ENCODE measurements around the gene CBY1.

CBY1 gene

DNA sequence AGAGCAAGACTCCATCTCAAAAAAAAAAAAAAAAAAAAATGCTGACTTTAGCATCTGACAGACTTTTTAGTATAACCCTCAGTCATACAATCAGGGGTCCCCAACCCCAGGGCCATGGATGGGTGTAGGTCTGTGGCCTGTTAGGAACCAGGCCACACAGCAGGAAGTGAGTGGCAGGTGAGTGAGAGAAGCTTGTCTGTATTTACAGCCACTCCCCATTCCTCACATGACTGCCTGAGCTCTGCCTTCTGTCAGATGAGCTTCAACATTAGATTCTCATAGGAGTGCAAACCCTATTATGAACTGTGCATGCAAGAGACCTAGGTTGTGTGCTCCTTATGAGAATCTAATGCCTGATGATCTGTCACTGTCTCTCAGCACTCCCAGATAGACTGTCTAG, 3.6 kb upstream of the CBY1 start:
- DNase-seq = no peak

DNA sequence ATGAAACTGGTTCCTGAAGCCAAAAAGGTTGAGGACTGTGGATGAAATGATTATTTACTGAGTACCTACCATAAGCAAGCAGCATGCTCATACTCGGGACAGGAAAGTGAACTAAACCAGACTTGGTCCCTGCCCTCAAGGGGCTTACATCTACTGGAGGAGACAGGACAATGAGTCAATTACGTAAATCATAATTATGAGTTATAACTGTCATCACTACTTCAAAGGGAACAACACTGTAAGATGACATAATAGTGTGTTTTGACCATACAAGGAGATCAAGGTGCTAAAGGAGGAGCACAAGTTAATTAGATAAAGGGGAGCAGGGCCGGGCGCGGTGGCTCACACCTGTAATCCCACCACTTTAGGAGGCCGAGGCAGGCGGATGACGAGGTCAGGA, 2.7 kb upstream of the CBY1 start:
- no peak for DNase-seq

- DNase-seq = no peak
These were observed 751 bp upstream of the CBY1 start for GRCh38 chr22:38655519-38656255.

DNA sequence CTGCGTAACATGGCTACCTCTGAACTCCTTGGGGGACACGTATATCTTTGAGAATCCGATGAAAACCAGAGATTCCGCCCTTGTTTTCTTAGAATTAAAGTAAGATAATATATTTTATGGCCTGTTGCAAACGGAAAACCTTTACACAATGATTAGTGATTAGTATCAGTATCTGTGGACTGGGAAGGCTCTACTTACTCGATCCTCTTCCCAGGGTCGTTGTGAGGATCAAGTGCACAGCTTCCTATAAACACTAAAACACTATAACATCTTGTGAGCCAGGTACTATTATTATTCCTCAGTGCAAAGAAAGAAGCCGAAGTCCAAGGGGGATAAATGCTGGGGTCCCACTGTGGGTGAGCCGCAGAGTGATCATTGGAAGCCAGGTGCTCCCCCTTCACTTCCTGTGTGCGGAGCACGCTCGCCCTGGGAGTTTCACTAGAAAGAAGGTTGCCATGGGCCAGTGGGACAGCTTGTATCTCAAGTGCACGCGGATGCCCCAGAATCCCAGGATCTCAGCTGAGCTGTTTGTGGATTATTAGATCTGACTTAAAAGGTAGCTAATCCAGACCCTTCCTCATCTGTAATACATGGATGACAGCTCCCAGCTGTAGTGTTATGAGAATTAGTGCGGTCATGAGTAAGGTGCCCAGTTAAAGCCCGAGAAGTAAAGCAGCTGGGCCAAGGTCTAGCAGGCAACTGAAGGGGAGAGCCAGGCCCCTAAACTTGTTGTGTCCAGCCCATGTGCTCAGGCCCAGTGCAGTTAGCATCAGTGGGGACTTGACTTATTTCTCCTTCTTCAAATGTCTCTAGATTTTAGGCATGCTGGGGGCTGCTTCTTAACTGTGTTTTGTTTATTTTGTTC, 839 bp downstream of the CBY1 start:
- DNase-seq = peak; percentile 58

DNA sequence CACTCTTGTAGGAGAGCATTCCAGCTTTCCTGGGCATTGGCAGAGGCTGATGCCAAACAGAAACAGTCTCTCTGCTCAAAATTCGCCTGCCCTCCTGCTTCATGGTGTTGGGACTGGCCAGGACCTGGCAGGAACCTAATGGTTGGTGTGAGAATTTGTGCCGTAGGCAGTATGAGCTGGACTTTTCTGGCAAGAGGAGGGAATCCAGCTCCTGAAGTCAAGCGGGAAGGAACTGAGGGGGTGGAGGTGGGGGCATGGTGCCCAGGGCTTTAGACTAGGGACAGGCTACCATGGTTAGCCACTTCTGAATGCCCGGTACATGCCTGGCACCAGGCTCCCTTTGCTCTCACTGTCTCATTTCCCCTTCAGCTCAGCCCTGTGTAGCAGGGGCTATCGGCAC, 18.4 kb downstream of the CBY1 start:
- DNase-seq = no peak

- DNase-seq = no peak
These were observed 19.4 kb downstream of the CBY1 start for GRCh38 chr22:38675833-38676232.

DNA sequence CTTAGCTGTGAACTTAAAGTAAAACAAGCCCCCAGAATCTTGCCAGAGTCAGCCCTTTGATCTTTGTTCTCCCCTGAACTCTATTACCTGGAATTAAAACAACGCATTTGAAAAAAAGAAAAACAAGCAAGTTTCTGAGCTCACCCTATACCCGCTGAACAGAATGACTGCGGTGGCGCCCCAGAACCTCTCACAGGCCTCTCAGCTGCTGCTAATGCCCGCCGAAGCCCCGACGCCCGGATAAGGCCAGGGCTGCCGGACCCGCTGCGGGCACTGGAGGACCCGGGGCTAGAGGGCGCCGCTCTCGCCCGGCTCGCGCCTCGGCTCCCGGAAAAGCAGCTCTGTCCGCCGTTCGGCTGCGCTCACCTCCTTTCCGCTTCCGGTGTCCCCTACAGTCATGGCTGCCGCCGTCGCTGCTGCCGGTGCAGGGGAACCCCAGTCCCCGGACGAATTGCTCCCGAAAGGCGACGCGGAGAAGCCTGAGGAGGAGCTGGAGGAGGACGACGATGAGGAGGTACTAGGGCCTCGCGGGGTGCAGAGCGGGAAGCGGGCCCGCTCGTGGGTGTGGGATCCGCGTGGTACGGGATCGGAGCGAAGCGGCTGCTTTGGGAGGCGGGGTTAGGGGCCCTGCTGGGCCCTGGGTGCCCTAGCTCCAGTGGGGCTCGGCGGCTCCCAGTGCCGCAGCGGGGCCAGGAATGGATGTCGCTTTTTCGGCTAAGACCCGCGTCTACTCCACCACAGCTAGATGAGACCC, 25.3 kb downstream of the CBY1 start, which contains the start of gene TOMM22:
TOMM22 (plus strand) TSS at position 376 of the 754 bp plus-strand sequence; CDS start at position 398, 22 bp downstream.
- DNase-seq = peak; percentile 89

- no peak for DNase-seq
These were observed 28.5 kb downstream of the CBY1 start for GRCh38 chr22:38684895-38685294.

GRCh38 chr22:38685761-38686160, 29.3 kb downstream of the CBY1 start:
- DNase-seq = no peak

GRCh38 chr22:38689651-38690050, 33.2 kb downstream of the CBY1 start:
- DNase-seq = no peak

DNA sequence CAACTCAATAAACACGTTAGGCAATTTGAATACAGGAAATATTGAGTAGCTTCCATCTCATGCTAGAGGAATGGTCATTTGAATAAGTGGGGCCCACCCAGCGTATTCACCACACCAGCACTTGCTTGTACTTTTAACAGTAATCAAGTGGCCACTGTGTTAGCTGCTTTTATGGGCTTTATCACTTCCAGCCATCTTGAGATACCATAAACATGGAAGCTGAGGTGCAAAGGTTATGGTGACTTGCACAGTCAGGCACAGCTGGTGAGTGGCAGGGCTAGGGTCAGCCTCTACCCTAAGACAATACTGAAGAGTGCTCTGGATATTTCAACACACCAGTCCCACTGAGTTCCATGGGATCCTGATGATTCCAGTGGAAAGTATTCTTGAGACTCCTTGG, 37.6 kb downstream of the CBY1 start:
- DNase-seq = no peak

- no peak for DNase-seq
These were observed 38.5 kb downstream of the CBY1 start for GRCh38 chr22:38694940-38695339.

DNA sequence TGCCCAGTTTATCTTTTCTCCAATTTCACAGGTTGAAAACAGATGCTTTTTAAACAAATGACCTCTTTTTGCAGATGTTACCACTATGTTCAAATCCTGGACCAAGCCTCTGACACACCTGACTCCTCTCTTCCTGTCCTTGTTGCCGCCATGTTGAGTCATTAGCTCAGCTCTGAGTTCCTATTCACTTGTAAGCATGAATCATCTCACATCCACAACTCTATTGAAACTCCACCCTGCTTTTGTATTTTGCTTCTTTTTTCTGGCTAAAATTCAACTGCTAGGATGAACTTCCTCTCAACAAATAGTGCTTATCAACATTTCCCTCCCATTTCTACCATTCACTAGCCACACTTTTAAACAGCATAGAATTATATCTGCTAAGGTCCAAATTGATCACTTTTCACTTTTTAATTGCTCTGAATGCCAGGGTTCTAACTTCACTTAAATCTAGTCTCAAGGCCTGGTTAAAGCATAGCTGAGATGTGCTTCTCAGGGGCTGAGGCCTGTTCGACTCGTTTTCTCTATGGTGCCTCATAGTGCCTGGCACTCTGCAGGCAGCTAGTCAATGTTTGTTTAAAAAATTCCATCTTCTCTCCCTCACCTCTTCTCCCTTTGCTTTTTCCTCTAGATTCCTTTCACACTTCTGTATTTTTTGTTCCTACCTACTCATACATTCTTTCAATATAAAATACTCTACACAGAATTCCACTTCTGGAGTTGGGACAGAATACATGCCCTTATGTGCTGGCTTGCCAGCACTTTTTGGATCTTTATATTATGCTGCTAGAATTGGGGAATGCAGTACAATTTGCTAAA, 40.4 kb downstream of the CBY1 start:
- peak; percentile 49 for DNase-seq

DNA sequence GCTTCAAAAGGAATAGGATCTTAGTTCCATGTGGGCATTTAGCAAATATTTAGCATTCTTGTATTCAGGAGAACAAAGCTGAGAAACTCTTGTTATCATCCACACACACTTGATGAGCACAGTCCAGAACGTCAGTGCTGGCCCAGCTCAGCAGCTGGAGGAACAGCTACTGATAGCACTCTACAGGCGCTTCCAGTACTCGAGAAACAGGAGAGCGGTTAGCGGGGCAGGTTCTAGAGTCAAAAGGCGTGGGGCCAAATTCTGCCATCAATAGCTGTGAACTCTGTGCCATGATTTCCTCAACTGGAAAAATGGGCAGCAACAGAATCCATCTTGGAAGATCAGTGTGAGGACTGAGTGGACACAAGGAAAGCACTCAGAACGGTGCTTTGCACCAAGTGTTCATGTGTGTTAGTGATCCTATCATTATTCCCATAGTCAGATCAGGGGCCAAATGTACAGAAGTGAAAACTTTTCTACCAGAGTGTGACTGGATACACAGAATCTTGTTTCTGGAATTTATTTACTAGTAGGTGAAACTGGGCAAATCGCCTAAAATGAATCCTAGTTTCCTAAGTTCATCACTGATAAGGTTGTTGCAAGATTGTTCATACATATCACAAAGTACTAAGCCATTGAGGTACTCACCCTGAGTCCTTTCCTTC, 41.1 kb downstream of the CBY1 start:
- no peak for DNase-seq

DNA sequence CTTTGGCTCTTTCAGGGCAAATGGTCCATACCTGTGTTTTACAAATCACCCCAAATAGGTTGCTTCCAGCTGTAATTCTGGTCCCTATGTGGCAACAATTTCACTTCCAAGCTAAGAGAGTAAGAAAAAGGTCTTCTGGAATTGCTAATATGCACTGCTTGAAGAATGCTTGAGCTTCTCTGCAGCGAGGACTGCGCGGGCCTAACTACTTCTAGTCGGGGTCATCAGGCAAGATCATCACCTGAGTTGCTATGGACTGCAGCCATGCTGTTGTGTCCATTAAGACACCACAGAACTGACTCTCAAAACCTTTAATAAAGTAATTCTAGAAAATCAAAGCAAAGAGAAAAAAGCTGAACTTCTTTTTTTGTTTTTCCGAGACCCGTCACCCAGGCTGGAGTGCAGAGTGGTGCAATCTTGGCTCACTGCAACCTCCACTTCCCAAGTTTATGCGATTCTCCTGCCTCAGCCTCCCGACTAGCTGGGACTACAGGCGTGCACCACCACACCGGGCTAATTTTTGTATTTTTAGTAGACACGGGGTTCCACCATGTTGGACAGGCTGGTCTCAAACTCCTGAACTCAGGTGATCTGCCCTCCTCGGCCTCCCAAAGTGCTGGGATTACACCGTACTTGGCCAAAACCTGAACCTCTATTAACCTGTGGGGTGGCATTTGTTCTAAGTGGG, 42.1 kb downstream of the CBY1 start:
- no peak for DNase-seq

DNA sequence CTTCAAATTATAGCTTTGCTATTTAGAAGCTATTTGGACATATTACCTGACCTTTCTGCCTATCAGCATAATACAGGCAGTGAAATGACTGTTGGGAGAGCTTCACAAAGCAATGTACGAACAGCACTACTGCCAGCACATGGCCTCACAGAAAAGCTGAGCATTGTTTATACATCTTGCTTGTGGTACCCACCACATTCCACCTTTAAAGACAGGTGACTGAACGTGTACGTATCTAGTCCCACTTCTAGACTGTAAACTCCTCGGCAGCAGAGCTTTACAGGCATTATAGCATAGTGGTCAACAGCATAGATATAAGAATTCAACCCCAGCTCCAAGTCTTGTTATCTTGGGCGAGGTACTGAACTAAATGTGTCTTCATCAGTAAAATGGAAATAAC, 42.7 kb downstream of the CBY1 start:
- DNase-seq = no peak

GRCh38 chr22:38699784-38700183, 43.3 kb downstream of the CBY1 start:
- DNase-seq = no peak

DNA sequence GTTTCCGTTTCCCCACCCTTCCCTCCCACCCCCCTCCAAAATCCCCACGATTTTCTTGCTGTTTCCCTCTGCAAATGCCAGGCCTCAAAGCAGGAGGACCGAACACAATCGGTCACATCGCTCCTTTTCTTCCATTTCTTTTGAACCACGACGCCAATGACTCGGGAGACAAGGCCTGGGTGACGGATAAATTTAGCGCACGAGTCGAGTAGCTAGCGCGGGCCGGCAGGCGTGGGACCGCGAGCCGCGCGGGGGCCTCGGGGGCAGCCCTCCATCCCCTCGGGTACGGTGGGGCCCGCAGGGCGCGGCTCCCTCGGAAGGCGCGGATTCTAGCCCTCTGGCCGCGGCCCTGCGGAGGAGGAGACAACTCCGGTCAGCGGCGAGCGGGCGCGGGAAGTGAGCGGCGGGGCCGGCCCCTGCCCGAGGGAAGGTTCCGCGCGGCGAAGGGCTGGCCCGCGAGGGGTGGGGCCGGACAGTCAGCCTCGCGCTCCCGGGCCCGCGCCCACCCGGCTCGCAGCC, 43.9 kb downstream of the CBY1 start:
- no peak for DNase-seq

- DNase-seq = peak; percentile 100
These were observed 44.6 kb downstream of the CBY1 start, which contains the start of gene JOSD1 for GRCh38 chr22:38700789-38701628. Gene JOSD1 (minus strand): TSS chr22:38700943. CDS start chr22:38699987, 956 bp downstream.

DNA sequence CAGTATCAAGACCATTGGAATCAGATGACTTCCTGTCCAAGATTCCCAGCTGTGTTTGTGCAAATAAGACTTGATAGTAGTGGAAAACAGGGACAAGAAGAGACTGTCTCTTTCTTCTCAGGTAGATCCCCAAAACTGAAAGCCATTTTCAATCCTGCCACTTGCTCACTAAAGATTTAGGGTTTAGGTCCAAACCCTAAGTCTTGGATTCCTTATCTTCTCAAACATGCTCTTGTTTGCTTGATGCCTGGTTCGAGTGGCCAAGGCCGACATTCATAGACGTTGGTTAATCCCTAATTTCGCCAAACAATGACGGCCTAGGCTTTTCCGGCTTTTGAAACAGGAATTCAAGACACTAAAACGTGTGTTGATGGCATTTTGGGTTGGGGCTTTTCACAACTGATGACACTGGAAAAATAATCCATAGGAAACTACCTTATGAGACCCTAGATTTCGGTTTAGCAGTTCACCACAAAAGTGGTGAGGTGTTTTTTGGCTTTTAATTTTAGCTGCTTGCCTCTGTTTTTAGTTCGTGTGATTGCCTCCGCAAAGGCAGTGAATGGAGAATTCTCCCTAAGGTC, 48.3 kb downstream of the CBY1 start:
- no peak for DNase-seq
